GM18868 (cell line): ENCODE results near the gene CALD1.

ENCODE experiments used
- ATAC-seq: cut with Tn5 transposase; IDR thresholded peaks from one replicate; pipeline ENCODE4 v1.9.1; 2021; ENCODE audit warnings: mild to moderate bottlenecking, moderate library complexity; ENCODE audit not compliant: unreplicated experiment

Gene CALD1

GRCh38 chr7:134763960-134764359 is 15.5 kb upstream of the CALD1 start:
- no peak for ATAC-seq

GRCh38 chr7:134764365-134764764 is 15.1 kb upstream of the CALD1 start:
- no peak for ATAC-seq

- ATAC-seq, result peak; percentile 85
Measured at GRCh38 chr7:134766779-134767519, 12.5 kb upstream of the CALD1 start.

GRCh38 chr7:134767520-134768168 is 11.8 kb upstream of the CALD1 start:
- ATAC-seq, result peak; percentile 39

- ATAC-seq, result no peak
Measured at GRCh38 chr7:134768243-134768642, 11.2 kb upstream of the CALD1 start.

- ATAC-seq, result no peak
Measured at GRCh38 chr7:134770676-134771075, 8.8 kb upstream of the CALD1 start.

- ATAC-seq, result no peak
Measured at GRCh38 chr7:134771111-134771510, 8.3 kb upstream of the CALD1 start.

- no peak for ATAC-seq
Measured at GRCh38 chr7:134771889-134772288, 7.5 kb upstream of the CALD1 start.

- ATAC-seq, result no peak
Measured at GRCh38 chr7:134772401-134772800, 7.0 kb upstream of the CALD1 start.

- ATAC-seq, result no peak
Measured at GRCh38 chr7:134773164-134773563, 6.3 kb upstream of the CALD1 start.

- no peak for ATAC-seq
Measured at GRCh38 chr7:134774119-134774518, 5.3 kb upstream of the CALD1 start.

- ATAC-seq, result no peak
Measured at GRCh38 chr7:134777470-134777869, 2.0 kb upstream of the CALD1 start.

GRCh38 chr7:134777908-134778580 is 1.4 kb upstream of the CALD1 start:
- ATAC-seq, result no peak

- no peak for ATAC-seq
Measured at GRCh38 chr7:134779741-134780065, 269 bp downstream of the CALD1 start.

- no peak for ATAC-seq
Measured at GRCh38 chr7:134780166-134780828, 863 bp downstream of the CALD1 start.

GRCh38 chr7:134781171-134781570 is 1.7 kb downstream of the CALD1 start:
- no peak for ATAC-seq

- peak; percentile 70 for ATAC-seq
Measured at GRCh38 chr7:134782121-134782623, 2.7 kb downstream of the CALD1 start.

GRCh38 chr7:134783294-134784069 is 4.0 kb downstream of the CALD1 start:
- ATAC-seq, result no peak

GRCh38 chr7:134784251-134785049 is 5.0 kb downstream of the CALD1 start:
- no peak for ATAC-seq

GRCh38 chr7:134785842-134786241 is 6.4 kb downstream of the CALD1 start:
- ATAC-seq, result no peak
